Left ventricle myocardium inferior (tissue), 1 donor: ENCODE measurements around the gene GDAP1L1. TPM values are rescaled to one million over a fixed set of nuclear protein-coding genes. Genes with fewer than 3 reads are reported as not detected.

Experiments used
- DNase-seq: peaks from one replicate; pipeline ENCODE4 v3.0.0-alpha.2; 2020
- H3K27ac ChIP-seq: fragments of 200-600 bp; replicated peaks from 2 replicates; pipeline ENCODE4 v1.8.0; 2021
- H3K27me3 ChIP-seq: fragments of 200-600 bp; 2 replicates; pipeline ENCODE4 v1.8.0; 2021; ENCODE audit warnings: low read depth
- H3K36me3 ChIP-seq: fragments of 200-600 bp; 2 replicates; pipeline ENCODE4 v1.8.0; 2021
- H3K4me1 ChIP-seq: fragments of 200-600 bp; 2 replicates; pipeline ENCODE4 v1.8.0; 2021
- H3K4me3 ChIP-seq: fragments of 200-600 bp; 2 replicates; pipeline ENCODE4 v1.8.0; 2021; ENCODE audit warnings: mild to moderate bottlenecking, moderate library complexity
- H3K9me3 ChIP-seq: fragments of 200-600 bp; replicated peaks from 2 replicates; pipeline ENCODE4 v1.8.0; 2021
- intact Hi-C: fragments of 100-400 bp; cut with micrococcal nuclease; formaldehyde crosslinking; loops from one replicate; pipeline ENCODE4 v1.11.0; 2022
- total RNA-seq: library from RNA; stranded (reverse); fragmentation: NEBNext Ultra II Directional; extraction: Animal tissue kit (Norgen Biotek cat#: 25700); gene quantifications from one replicate; pipeline ENCODE4 v1.2.1, GENCODE V29; 2021
- TF ChIP-seq, protein P1 (sequence below): fragments of 200-600 bp; IDR thresholded peaks from 2 replicates; pipeline ENCODE4 v1.8.0; 2021; ENCODE audit warnings: antibody characterized with exemption, mild to moderate bottlenecking, borderline replicate concordance
- donor health status: DM: no; HTN: yes; CAD: no; lungs with severe emphysema.

Gene GDAP1L1
- total RNA-seq, 1 donor from 2014 or later: 0.55 TPM

DNA sequence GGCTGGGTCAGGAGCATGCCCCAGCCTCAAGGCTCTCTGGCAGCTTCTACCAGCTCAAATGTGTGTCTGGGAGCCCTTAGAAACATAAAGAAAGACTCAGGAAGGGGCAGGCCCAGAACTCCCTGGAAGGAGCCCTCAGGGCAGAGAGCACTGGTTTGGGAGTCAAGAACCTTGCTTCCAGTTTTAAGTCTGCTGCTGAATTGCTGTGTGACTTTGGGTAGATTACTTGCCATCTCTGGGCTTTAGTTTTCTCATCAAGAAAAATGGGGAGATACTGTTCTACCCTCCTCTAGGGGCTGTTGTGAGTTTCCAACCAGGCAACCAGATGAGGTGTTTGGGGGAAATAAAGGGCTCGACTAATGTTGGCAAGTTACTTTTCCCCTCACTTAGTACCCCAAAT is 8.8 kb downstream of the GDAP1L1 start:
- Histone ChIP-seq H3K36me3 (no peaks in the 10 kb centered on the region), H3K27ac (no peak overlapping the region), H3K27me3 (no peaks in the 10 kb centered on the region), H3K4me3 (no peak overlapping the region), H3K9me3 (no peaks in the 10 kb centered on the region), H3K4me1 (peaks cover 10% of the 10 kb centered on the region)
- TF ChIP-seq, protein P1, sequence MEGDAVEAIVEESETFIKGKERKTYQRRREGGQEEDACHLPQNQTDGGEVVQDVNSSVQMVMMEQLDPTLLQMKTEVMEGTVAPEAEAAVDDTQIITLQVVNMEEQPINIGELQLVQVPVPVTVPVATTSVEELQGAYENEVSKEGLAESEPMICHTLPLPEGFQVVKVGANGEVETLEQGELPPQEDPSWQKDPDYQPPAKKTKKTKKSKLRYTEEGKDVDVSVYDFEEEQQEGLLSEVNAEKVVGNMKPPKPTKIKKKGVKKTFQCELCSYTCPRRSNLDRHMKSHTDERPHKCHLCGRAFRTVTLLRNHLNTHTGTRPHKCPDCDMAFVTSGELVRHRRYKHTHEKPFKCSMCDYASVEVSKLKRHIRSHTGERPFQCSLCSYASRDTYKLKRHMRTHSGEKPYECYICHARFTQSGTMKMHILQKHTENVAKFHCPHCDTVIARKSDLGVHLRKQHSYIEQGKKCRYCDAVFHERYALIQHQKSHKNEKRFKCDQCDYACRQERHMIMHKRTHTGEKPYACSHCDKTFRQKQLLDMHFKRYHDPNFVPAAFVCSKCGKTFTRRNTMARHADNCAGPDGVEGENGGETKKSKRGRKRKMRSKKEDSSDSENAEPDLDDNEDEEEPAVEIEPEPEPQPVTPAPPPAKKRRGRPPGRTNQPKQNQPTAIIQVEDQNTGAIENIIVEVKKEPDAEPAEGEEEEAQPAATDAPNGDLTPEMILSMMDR: no peak
- no peak for DNase-seq
- intact Hi-C loops: no loop called here

- DNase-seq: no peak
- intact Hi-C loops: no loop called here
Observed at GRCh38 chr20:44256961-44257360, 9.9 kb downstream of the GDAP1L1 start.

DNA sequence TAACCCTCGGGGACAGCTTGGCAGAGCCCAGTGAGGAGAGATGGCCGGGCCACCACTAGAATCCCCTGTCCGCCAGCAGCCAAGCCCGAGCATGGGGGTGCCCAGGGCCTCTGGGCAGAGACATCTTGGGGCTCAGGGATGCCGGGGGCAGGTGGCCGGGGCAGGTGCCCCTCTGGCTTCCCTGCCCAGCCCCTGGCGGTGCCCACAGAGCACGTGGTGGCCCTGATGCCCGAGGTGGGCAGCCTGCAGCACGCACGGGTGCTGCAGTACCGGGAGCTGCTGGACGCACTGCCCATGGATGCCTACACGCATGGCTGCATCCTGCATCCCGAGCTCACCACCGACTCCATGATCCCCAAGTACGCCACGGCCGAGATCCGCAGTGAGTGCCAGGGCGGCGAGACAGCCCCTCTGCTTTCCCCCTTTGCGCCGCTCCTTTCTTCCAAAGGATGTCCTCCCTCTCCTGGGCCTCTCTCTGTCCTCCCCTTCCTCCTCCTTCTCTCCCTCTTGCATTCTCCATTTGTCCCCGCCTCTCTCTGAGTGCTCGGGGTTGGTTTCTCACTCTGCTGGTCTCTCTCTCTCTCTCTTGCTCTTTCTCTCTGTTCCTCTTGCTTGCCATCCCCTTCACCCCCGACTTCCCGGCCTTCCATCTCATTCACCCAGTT is 11.2 kb downstream of the GDAP1L1 start:
- intact Hi-C loops: no loop called here
- H3K27me3 ChIP-seq: no peaks in the 10 kb centered on the region
- no peak for DNase-seq
- no peaks in the 10 kb centered on the region for H3K36me3 ChIP-seq
- no peak overlapping the region for H3K4me3 ChIP-seq
- TF ChIP-seq, protein P1: no peak
- H3K9me3 ChIP-seq: no peaks in the 10 kb centered on the region
- H3K4me1 ChIP-seq: peaks cover 10% of the 10 kb centered on the region
- no peak overlapping the region for H3K27ac ChIP-seq

More at GRCh38 chr20:44256961-44257360, 9.9 kb downstream of the GDAP1L1 start:
- H3K9me3 ChIP-seq: no peaks in the 10 kb centered on the region
- H3K36me3 ChIP-seq: no peaks in the 10 kb centered on the region
- H3K27ac ChIP-seq: no peak overlapping the region
- H3K4me3 ChIP-seq: no peak overlapping the region
- peaks cover 10% of the 10 kb centered on the region for H3K4me1 ChIP-seq
- TF ChIP-seq, protein P1: no peak
- no peaks in the 10 kb centered on the region for H3K27me3 ChIP-seq

DNA sequence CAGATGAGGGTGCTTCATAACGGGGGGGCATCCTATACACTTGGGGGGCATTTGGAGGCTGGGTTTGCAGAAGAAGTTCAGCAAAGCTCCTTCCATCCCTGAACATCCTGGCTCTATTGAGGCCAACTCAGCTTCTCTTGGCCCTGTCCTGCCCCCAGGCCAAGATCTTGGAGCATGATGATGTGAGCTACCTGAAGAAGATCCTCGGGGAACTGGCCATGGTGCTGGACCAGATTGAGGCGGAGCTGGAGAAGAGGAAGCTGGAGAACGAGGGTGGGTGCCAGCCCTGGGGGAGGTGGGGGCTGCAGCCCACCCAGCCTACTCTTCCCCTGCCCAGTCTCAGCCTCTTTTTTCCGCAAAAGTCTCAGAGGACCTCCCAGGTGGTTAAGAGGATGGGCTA is 17.2 kb downstream of the GDAP1L1 start:
- H3K9me3 ChIP-seq: no peaks in the 10 kb centered on the region
- no peaks in the 10 kb centered on the region for H3K27me3 ChIP-seq
- no peak overlapping the region for H3K27ac ChIP-seq
- no peak for DNase-seq
- TF ChIP-seq, protein P1: no peak
- H3K36me3 ChIP-seq: no peaks in the 10 kb centered on the region
- H3K4me1 ChIP-seq: peaks cover 8% of the 10 kb centered on the region
- no peak overlapping the region for H3K4me3 ChIP-seq
- intact Hi-C loops: no loop called here

GRCh38 chr20:44268802-44269201 is 21.7 kb downstream of the GDAP1L1 start:
- no peaks in the 10 kb centered on the region for H3K9me3 ChIP-seq
- no peak overlapping the region for H3K4me3 ChIP-seq
- peaks cover 8% of the 10 kb centered on the region for H3K4me1 ChIP-seq
- no peak for DNase-seq
- H3K27ac ChIP-seq: no peak overlapping the region
- no peaks in the 10 kb centered on the region for H3K27me3 ChIP-seq
- intact Hi-C loops: no loop called here
- H3K36me3 ChIP-seq: peaks cover 18% of the 10 kb centered on the region
- TF ChIP-seq, protein P1: no peak
